ENCODE measurements around the gene LRRC38. TPM values are rescaled to one million over a fixed set of nuclear protein-coding genes. Genes with fewer than 3 reads are reported as not detected.

LRRC38 gene
- total and polyA plus RNA-seq, 12 donors = 3.2 to 60.3 (median 9.5) TPM

- intact Hi-C loops (cut with DNase I) = no loop called here
- Histone ChIP-seq H3K9me3 (replicated peaks in 1 of 3) (no peaks in the 10 kb centered on the region), H3K27me3 (no peaks in the 10 kb centered on the region)
Observed at GRCh38 chr1:13430495-13430894, 83.3 kb downstream of the LRRC38 start.

More at GRCh38 chr1:13430495-13430894, 83.3 kb downstream of the LRRC38 start:
- Histone ChIP-seq H3K36me3 (replicated peaks in 1 of 2) (no peaks in the 10 kb centered on the region), H3K4me1 (replicated peaks in 1 of 2) (no peaks in the 10 kb centered on the region), H3K27ac (no peak overlapping the region), H3K4me3 (no peak overlapping the region)
- TF ChIP-seq, protein P1, sequence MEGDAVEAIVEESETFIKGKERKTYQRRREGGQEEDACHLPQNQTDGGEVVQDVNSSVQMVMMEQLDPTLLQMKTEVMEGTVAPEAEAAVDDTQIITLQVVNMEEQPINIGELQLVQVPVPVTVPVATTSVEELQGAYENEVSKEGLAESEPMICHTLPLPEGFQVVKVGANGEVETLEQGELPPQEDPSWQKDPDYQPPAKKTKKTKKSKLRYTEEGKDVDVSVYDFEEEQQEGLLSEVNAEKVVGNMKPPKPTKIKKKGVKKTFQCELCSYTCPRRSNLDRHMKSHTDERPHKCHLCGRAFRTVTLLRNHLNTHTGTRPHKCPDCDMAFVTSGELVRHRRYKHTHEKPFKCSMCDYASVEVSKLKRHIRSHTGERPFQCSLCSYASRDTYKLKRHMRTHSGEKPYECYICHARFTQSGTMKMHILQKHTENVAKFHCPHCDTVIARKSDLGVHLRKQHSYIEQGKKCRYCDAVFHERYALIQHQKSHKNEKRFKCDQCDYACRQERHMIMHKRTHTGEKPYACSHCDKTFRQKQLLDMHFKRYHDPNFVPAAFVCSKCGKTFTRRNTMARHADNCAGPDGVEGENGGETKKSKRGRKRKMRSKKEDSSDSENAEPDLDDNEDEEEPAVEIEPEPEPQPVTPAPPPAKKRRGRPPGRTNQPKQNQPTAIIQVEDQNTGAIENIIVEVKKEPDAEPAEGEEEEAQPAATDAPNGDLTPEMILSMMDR (IDR thresholded peaks at IDR 0.05) = no peak
- TF ChIP-seq POLR2A (IDR thresholded peaks at IDR 0.05) = no peak
- WGBS, 4 donors = 91 to 98% (median 97%) methylated on average over 7 to 13 of the region's 13 CpGs
- no peak for DNase-seq

Other genes starting within 250 kb of the LRRC38 start
- gene PRAMEF8, start 228.9 kb downstream of the LRRC38 start, total RNA-seq = not detected
- not detected for gene PRAMEF8, start 228.9 kb downstream of the LRRC38 start, polyA plus RNA-seq
- gene PRAMEF33, start 210.5 kb downstream of the LRRC38 start, total RNA-seq = not detected
- gene PRAMEF33, start 210.5 kb downstream of the LRRC38 start, polyA plus RNA-seq = not detected
- not detected for gene PRAMEF15, start 198.4 kb downstream of the LRRC38 start, total RNA-seq
- not detected for gene PRAMEF15, start 198.4 kb downstream of the LRRC38 start, polyA plus RNA-seq
- gene PRAMEF14, start 166.9 kb downstream of the LRRC38 start, total RNA-seq = not detected
- gene PRAMEF14, start 166.9 kb downstream of the LRRC38 start, polyA plus RNA-seq = not detected
- not detected for gene PRAMEF19, start 142.1 kb downstream of the LRRC38 start, total RNA-seq
- gene PRAMEF19, start 142.1 kb downstream of the LRRC38 start, polyA plus RNA-seq = not detected
- not detected for gene PRAMEF17, start 124.4 kb downstream of the LRRC38 start, total RNA-seq
- not detected for gene PRAMEF17, start 124.4 kb downstream of the LRRC38 start, polyA plus RNA-seq
- not detected for gene PRAMEF20, start 103.6 kb downstream of the LRRC38 start, total RNA-seq
- not detected for gene PRAMEF20, start 103.6 kb downstream of the LRRC38 start, polyA plus RNA-seq
- 10 to 100 TPM in 3 of 9 donors, 1 to 10 TPM in 6; 1.2 to 13.8 (median 5.8) TPM for gene PDPN, start 69.8 kb upstream of the LRRC38 start, total RNA-seq
- 1 to 10 TPM; 1.5 to 7.9 (median 4.1) TPM for gene PDPN, start 69.8 kb upstream of the LRRC38 start, polyA plus RNA-seq
- 10 to 100 TPM; 16.9 to 45.3 (median 31.3) TPM for gene PRDM2, start 186.2 kb upstream of the LRRC38 start, total RNA-seq
- 10 to 100 TPM; 12.5 to 29.8 (median 28.2) TPM for gene PRDM2, start 186.2 kb upstream of the LRRC38 start, polyA plus RNA-seq

Data from adrenal gland (tissue), 12 donors.